Hepatocyte (in vitro differentiated cells): ENCODE data around the gene CDH4.

Experiments used
- EZH2 ChIP-seq: fragments of 200-600 bp; sonication (generic); IDR thresholded peaks from 2 replicates; pipeline ENCODE4 v1.6.1; 2016; ENCODE audit warnings: antibody characterized with exemption, mild to moderate bottlenecking, borderline replicate concordance
- TF ChIP-seq, protein P1 (sequence below): fragments of 200-600 bp; sonication (generic); IDR thresholded peaks from 2 replicates; pipeline ENCODE4 v1.5.1; 2016; ENCODE audit warnings: antibody characterized with exemption, mild to moderate bottlenecking; ENCODE audit not compliant: poor library complexity

GRCh38 chr20:61875221-61875885 is 623.3 kb downstream of the CDH4 start:
- TF ChIP-seq EZH2 = no peak
- TF ChIP-seq, protein P1, sequence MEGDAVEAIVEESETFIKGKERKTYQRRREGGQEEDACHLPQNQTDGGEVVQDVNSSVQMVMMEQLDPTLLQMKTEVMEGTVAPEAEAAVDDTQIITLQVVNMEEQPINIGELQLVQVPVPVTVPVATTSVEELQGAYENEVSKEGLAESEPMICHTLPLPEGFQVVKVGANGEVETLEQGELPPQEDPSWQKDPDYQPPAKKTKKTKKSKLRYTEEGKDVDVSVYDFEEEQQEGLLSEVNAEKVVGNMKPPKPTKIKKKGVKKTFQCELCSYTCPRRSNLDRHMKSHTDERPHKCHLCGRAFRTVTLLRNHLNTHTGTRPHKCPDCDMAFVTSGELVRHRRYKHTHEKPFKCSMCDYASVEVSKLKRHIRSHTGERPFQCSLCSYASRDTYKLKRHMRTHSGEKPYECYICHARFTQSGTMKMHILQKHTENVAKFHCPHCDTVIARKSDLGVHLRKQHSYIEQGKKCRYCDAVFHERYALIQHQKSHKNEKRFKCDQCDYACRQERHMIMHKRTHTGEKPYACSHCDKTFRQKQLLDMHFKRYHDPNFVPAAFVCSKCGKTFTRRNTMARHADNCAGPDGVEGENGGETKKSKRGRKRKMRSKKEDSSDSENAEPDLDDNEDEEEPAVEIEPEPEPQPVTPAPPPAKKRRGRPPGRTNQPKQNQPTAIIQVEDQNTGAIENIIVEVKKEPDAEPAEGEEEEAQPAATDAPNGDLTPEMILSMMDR = no peak
